HG03159 (cell line): Measurements from ENCODE around the gene UQCRQ.
"Not testable (repeated sequence)": the region's sequence is repeated elsewhere in the genome, so short reads cannot be mapped to it uniquely, and the experiment has no call there.

Source experiments
- ATAC-seq: cut with Tn5 transposase; IDR thresholded peaks from one replicate; pipeline ENCODE4 v1.9.1; 2021; ENCODE audit warnings: mild to moderate bottlenecking, moderate library complexity; ENCODE audit not compliant: unreplicated experiment

Gene UQCRQ

GRCh38 chr5:132831095-132831860 is 35.2 kb upstream of the UQCRQ start:
- no peak for ATAC-seq

- ATAC-seq: no peak
Measured at GRCh38 chr5:132832612-132833011, 33.8 kb upstream of the UQCRQ start.

- ATAC-seq: no peak
Measured at GRCh38 chr5:132834057-132834456, 32.4 kb upstream of the UQCRQ start.

- no peak for ATAC-seq
Measured at GRCh38 chr5:132836852-132837251, 29.6 kb upstream of the UQCRQ start.

- no peak for ATAC-seq
Measured at GRCh38 chr5:132837868-132838267, 28.6 kb upstream of the UQCRQ start.

GRCh38 chr5:132838516-132839282 is 27.7 kb upstream of the UQCRQ start:
- ATAC-seq: no peak

- ATAC-seq: no peak
Measured at GRCh38 chr5:132839426-132840301, 26.8 kb upstream of the UQCRQ start.

GRCh38 chr5:132840313-132840712 is 26.1 kb upstream of the UQCRQ start:
- ATAC-seq: no peak

- no peak for ATAC-seq
Measured at GRCh38 chr5:132840896-132841295, 25.5 kb upstream of the UQCRQ start.

- no peak for ATAC-seq
Measured at GRCh38 chr5:132841305-132841704, 25.1 kb upstream of the UQCRQ start.

GRCh38 chr5:132848270-132848669 is 18.2 kb upstream of the UQCRQ start:
- no peak for ATAC-seq

- ATAC-seq: no peak
Measured at GRCh38 chr5:132849347-132849746, 17.1 kb upstream of the UQCRQ start.

- no peak for ATAC-seq
Measured at GRCh38 chr5:132850066-132850465, 16.4 kb upstream of the UQCRQ start.

GRCh38 chr5:132853323-132853722 is 13.1 kb upstream of the UQCRQ start:
- no peak for ATAC-seq

- no peak for ATAC-seq
Measured at GRCh38 chr5:132853790-132854189, 12.7 kb upstream of the UQCRQ start.

- no peak for ATAC-seq
Measured at GRCh38 chr5:132854301-132854700, 12.1 kb upstream of the UQCRQ start.

GRCh38 chr5:132854992-132855391 is 11.4 kb upstream of the UQCRQ start:
- not testable (repeated sequence) for ATAC-seq

GRCh38 chr5:132856011-132856410 is 10.4 kb upstream of the UQCRQ start:
- no peak for ATAC-seq

- ATAC-seq: no peak
Measured at GRCh38 chr5:132859889-132860437, 6.5 kb upstream of the UQCRQ start.

- no peak for ATAC-seq
Measured at GRCh38 chr5:132860742-132861141, 5.7 kb upstream of the UQCRQ start.
